Dedifferentiated amniotic fluid mesenchymal stem cell (primary cell): ENCODE measurements around the gene FFAR2.
"Not testable (repeated sequence)": the region's sequence is repeated elsewhere in the genome, so short reads cannot be mapped to it uniquely, and the experiment has no call there.

ENCODE experiments used
- DNase-seq: peaks from one replicate; pipeline ENCODE4 v3.0.0-alpha.2; 2016; ENCODE audit errors: extremely low spot score

FFAR2 gene

GRCh38 chr19:35455616-35456201, 7.7 kb downstream of the FFAR2 start:
- DNase-seq = no peak

GRCh38 chr19:35457173-35457572, 9.1 kb downstream of the FFAR2 start:
- DNase-seq = no peak

GRCh38 chr19:35458192-35458591, 10.1 kb downstream of the FFAR2 start:
- DNase-seq = no peak

GRCh38 chr19:35458731-35459391, 10.8 kb downstream of the FFAR2 start:
- DNase-seq = no peak

GRCh38 chr19:35459414-35460082, 11.5 kb downstream of the FFAR2 start:
- no peak for DNase-seq

- no peak for DNase-seq
These were observed 12.6 kb downstream of the FFAR2 start for GRCh38 chr19:35460608-35461007.

- no peak for DNase-seq
These were observed 13.0 kb downstream of the FFAR2 start for GRCh38 chr19:35461060-35461459.

GRCh38 chr19:35461788-35462187, 13.7 kb downstream of the FFAR2 start:
- not testable (repeated sequence) for DNase-seq

GRCh38 chr19:35462476-35462953, 14.5 kb downstream of the FFAR2 start:
- DNase-seq = no peak

- not testable (repeated sequence) for DNase-seq
These were observed 14.9 kb downstream of the FFAR2 start for GRCh38 chr19:35462956-35463355.

GRCh38 chr19:35466259-35466658, 18.2 kb downstream of the FFAR2 start:
- DNase-seq = no peak

GRCh38 chr19:35468637-35469036, 20.6 kb downstream of the FFAR2 start:
- DNase-seq = no peak

- no peak for DNase-seq
These were observed 22.1 kb downstream of the FFAR2 start for GRCh38 chr19:35470128-35470527.

GRCh38 chr19:35471075-35471474, 23.0 kb downstream of the FFAR2 start:
- not testable (repeated sequence) for DNase-seq

GRCh38 chr19:35471946-35472345, 23.9 kb downstream of the FFAR2 start:
- no peak for DNase-seq

- DNase-seq = no peak
These were observed 26.0 kb downstream of the FFAR2 start for GRCh38 chr19:35474104-35474503.

- DNase-seq = not testable (repeated sequence)
These were observed 26.5 kb downstream of the FFAR2 start for GRCh38 chr19:35474594-35474993.

- DNase-seq = no peak
These were observed 28.1 kb downstream of the FFAR2 start for GRCh38 chr19:35476149-35476548.

GRCh38 chr19:35478794-35479677, 31.0 kb downstream of the FFAR2 start:
- no peak for DNase-seq

- DNase-seq = no peak
These were observed 35.0 kb downstream of the FFAR2 start for GRCh38 chr19:35483089-35483488.

- no peak for DNase-seq
These were observed 36.4 kb downstream of the FFAR2 start for GRCh38 chr19:35484252-35485036.
